BLaER1 (cell line): ENCODE results near the gene TSPAN15.
A peak's percentile ranks its signal among the peaks of the same experiment; 100 is the strongest.

Experiments
- H3K27ac ChIP-seq: shearing (Covaris generic); formaldehyde crosslinking; 2 replicates; pipeline ENCODE4 v1.8.1; 2022
- H3K27me3 ChIP-seq: shearing (Covaris generic); formaldehyde crosslinking; 2 replicates; pipeline ENCODE4 v1.8.1; 2022
- H3K36me3 ChIP-seq: shearing (Covaris generic); formaldehyde crosslinking; 2 replicates; pipeline ENCODE4 v1.8.1; 2022
- H3K4me1 ChIP-seq: shearing (Covaris generic); formaldehyde crosslinking; 2 replicates; pipeline ENCODE4 v1.8.1; 2022
- H3K4me2 ChIP-seq: shearing (Covaris generic); formaldehyde crosslinking; 2 replicates; pipeline ENCODE4 v1.8.1; 2022
- H3K4me3 ChIP-seq: shearing (Covaris generic); formaldehyde crosslinking; 2 replicates; pipeline ENCODE4 v1.8.1; 2022
- H3K9ac ChIP-seq: shearing (Covaris generic); formaldehyde crosslinking; 2 replicates; pipeline ENCODE4 v1.8.1; 2022
- H3K9me3 ChIP-seq: shearing (Covaris generic); formaldehyde crosslinking; 2 replicates; pipeline ENCODE4 v1.8.1; 2022
- H4K20me1 ChIP-seq: shearing (Covaris generic); formaldehyde crosslinking; 2 replicates; pipeline ENCODE4 v1.8.1; 2022
- Cebpa-rat ChIP-seq: shearing (Covaris generic); IDR thresholded peaks from 2 replicates; pipeline ENCODE4 v1.8.1; 2022

Gene TSPAN15

GRCh38 chr10:69498711-69499471 is 47.6 kb downstream of the TSPAN15 start:
- no peak for TF ChIP-seq Cebpa-rat
- Histone ChIP-seq H3K9me3 (no peaks in the 10 kb centered on the region), H3K4me3 (no peak overlapping the region), H3K27me3 (no peaks in the 10 kb centered on the region), H3K4me2 (no peak overlapping the region), H3K27ac (no peak overlapping the region), H3K9ac (no peak overlapping the region), H3K4me1 (peaks cover 7% of the 10 kb centered on the region; the same call in 1 of the 2 replicates), H3K36me3 (no peaks in the 10 kb centered on the region), H4K20me1 (no peaks in the 10 kb centered on the region)

- H4K20me1 ChIP-seq, result no peaks in the 10 kb centered on the region
- no peak overlapping the region for H3K4me2 ChIP-seq
- TF ChIP-seq Cebpa-rat, result no peak
- H3K4me1 ChIP-seq, result peaks cover 14% of the 10 kb centered on the region
- H3K36me3 ChIP-seq, result no peaks in the 10 kb centered on the region
- H3K4me3 ChIP-seq, result no peak overlapping the region
- no peaks in the 10 kb centered on the region for H3K9me3 ChIP-seq
- H3K27ac ChIP-seq, result no peak overlapping the region
- no peak overlapping the region for H3K9ac ChIP-seq
- H3K27me3 ChIP-seq, result no peaks in the 10 kb centered on the region
These were observed 48.7 kb downstream of the TSPAN15 start for GRCh38 chr10:69499726-69500689.

- TF ChIP-seq Cebpa-rat, result no peak
- Histone ChIP-seq H3K4me2 (no peak overlapping the region), H3K9me3 (no peaks in the 10 kb centered on the region), H3K4me3 (no peak overlapping the region), H3K4me1 (peaks cover 14% of the 10 kb centered on the region), H3K9ac (no peak overlapping the region), H3K27me3 (no peaks in the 10 kb centered on the region), H4K20me1 (no peaks in the 10 kb centered on the region), H3K36me3 (no peaks in the 10 kb centered on the region), H3K27ac (no peak overlapping the region)
These were observed 49.7 kb downstream of the TSPAN15 start for GRCh38 chr10:69500864-69501468.

GRCh38 chr10:69501657-69502056 is 50.4 kb downstream of the TSPAN15 start:
- no peaks in the 10 kb centered on the region for H3K27me3 ChIP-seq
- no peaks in the 10 kb centered on the region for H3K36me3 ChIP-seq
- H3K4me3 ChIP-seq, result no peak overlapping the region
- TF ChIP-seq Cebpa-rat, result no peak
- no peaks in the 10 kb centered on the region for H3K9me3 ChIP-seq
- H3K9ac ChIP-seq, result no peak overlapping the region
- no peak overlapping the region for H3K27ac ChIP-seq
- no peaks in the 10 kb centered on the region for H4K20me1 ChIP-seq
- H3K4me2 ChIP-seq, result no peak overlapping the region
- H3K4me1 ChIP-seq, result peaks cover 14% of the 10 kb centered on the region

GRCh38 chr10:69502589-69502988 is 51.3 kb downstream of the TSPAN15 start:
- Histone ChIP-seq H3K27me3 (no peaks in the 10 kb centered on the region), H3K27ac (no peak overlapping the region), H3K4me3 (no peak overlapping the region), H3K9ac (no peak overlapping the region), H3K4me2 (no peak overlapping the region), H3K4me1 (peaks cover 21% of the 10 kb centered on the region), H3K9me3 (no peaks in the 10 kb centered on the region), H4K20me1 (no peaks in the 10 kb centered on the region), H3K36me3 (no peaks in the 10 kb centered on the region)
- TF ChIP-seq Cebpa-rat, result no peak

- no peak for TF ChIP-seq Cebpa-rat
- no peaks in the 10 kb centered on the region for H4K20me1 ChIP-seq
- H3K27me3 ChIP-seq, result no peaks in the 10 kb centered on the region
- no peak overlapping the region for H3K9ac ChIP-seq
- H3K9me3 ChIP-seq, result no peaks in the 10 kb centered on the region
- no peak overlapping the region for H3K4me3 ChIP-seq
- H3K4me1 ChIP-seq, result peaks cover 18% of the 10 kb centered on the region
- no peaks in the 10 kb centered on the region for H3K36me3 ChIP-seq
- H3K4me2 ChIP-seq, result no peak overlapping the region
- H3K27ac ChIP-seq, result no peak overlapping the region
These were observed 52.0 kb downstream of the TSPAN15 start for GRCh38 chr10:69503001-69503895.

GRCh38 chr10:69503896-69504265 is 52.6 kb downstream of the TSPAN15 start:
- TF ChIP-seq Cebpa-rat, result no peak
- Histone ChIP-seq H3K4me3 (no peak overlapping the region), H3K9ac (no peak overlapping the region), H3K36me3 (no peaks in the 10 kb centered on the region), H3K27ac (no peak overlapping the region), H3K4me2 (no peak overlapping the region), H3K9me3 (no peaks in the 10 kb centered on the region), H4K20me1 (no peaks in the 10 kb centered on the region), H3K4me1 (peaks cover 16% of the 10 kb centered on the region), H3K27me3 (no peaks in the 10 kb centered on the region)

GRCh38 chr10:69504576-69505250 is 53.4 kb downstream of the TSPAN15 start:
- no peaks in the 10 kb centered on the region for H4K20me1 ChIP-seq
- H3K27me3 ChIP-seq, result no peaks in the 10 kb centered on the region
- H3K9me3 ChIP-seq, result no peaks in the 10 kb centered on the region

More at GRCh38 chr10:69504576-69505250, 53.4 kb downstream of the TSPAN15 start:
- Histone ChIP-seq H3K9ac (no peak overlapping the region), H3K4me3 (no peak overlapping the region), H3K36me3 (no peaks in the 10 kb centered on the region), H3K4me1 (peaks cover 16% of the 10 kb centered on the region), H3K4me2 (peak overlapping the region; percentile 41), H3K27ac (no peak overlapping the region)
- TF ChIP-seq Cebpa-rat, result no peak
